Ascending aorta (tissue), 2 donors: ENCODE data around the gene SFTA2. TPM values are rescaled to one million over a fixed set of nuclear protein-coding genes. Genes with fewer than 3 reads are reported as not detected.
A peak's percentile ranks its signal among the peaks of the same experiment; 100 is the strongest.

Experiments
- DNase-seq, 2 donors: peaks; one replicate each; pipeline ENCODE4 v3.0.0-alpha.2; 2019; ENCODE audit warnings: low spot score in 2 of 2
- H3K27ac ChIP-seq, 2 donors: fragments of 200-600 bp; sonication (generic); one replicate each; pipeline ENCODE4 v1.5.1; 2016 to 2017; ENCODE audit warnings: mild to moderate bottlenecking in 1 of 2
- H3K27me3 ChIP-seq: fragments of 200-600 bp; sonication (generic); one replicate; pipeline ENCODE4 v1.5.1; 2017
- H3K36me3 ChIP-seq, 2 donors: fragments of 200-600 bp; sonication (generic); one replicate each; pipeline ENCODE4 v1.5.1; 2016
- H3K4me1 ChIP-seq, 2 donors: fragments of 200-600 bp; sonication (generic); one replicate each; pipeline ENCODE4 v1.5.1; 2016 to 2017; ENCODE audit warnings: mild to moderate bottlenecking in 1 of 2
- H3K4me3 ChIP-seq, 2 donors: fragments of 200-600 bp; sonication (generic); one replicate each; pipeline ENCODE4 v1.5.1; 2016 to 2017; ENCODE audit warnings: mild to moderate bottlenecking in 1 of 2
- H3K9me3 ChIP-seq, 2 donors: fragments of 200-600 bp; sonication (generic); one replicate each; pipeline ENCODE4 v1.5.1; 2016
- CTCF ChIP-seq, 3 experiments: fragments of 200-600 bp in 2 of 3; fragments of 450-650 bp in 1 of 3; sonication (generic) in 2 of 3; IDR thresholded peaks; one replicate each; pipeline ENCODE4 v1.5.1; 2016 to 2019; ENCODE audit warnings: antibody characterized with exemption in 3 of 3, mild to moderate bottlenecking in 1 of 3, moderate library complexity in 1 of 3
- intact Hi-C: fragments of 100-400 bp; cut with DNase I; formaldehyde crosslinking; loops from one replicate; pipeline ENCODE4 v1.15.1; 2023
- total RNA-seq: library from RNA; depleted of rRNA; stranded (reverse); fragments of >200 nt; gene quantifications from one replicate; pipeline ENCODE4 v1.1.0, GENCODE V29; 2016

Gene SFTA2
- total RNA-seq, 1 donor from 2014 or later, result not detected

- Histone ChIP-seq H3K4me3 (peak overlapping the region; percentile 78 to 87), H3K36me3 (peaks cover 0 to 6% of the 10 kb centered on the region in 2 donors), H3K27ac (peak overlapping the region; percentile 83 to 90), H3K27me3 (no peaks in the 10 kb centered on the region), H3K9me3 (no peaks in the 10 kb centered on the region), H3K4me1 (peaks cover 0 to 23% of the 10 kb centered on the region in 2 donors)
- TF ChIP-seq CTCF (IDR thresholded peaks at IDR 0.05), result no peak
- intact Hi-C loops, result loop anchor here (1.0 to 2.0 kb wide), 2 partner anchors 24 to 30 kb away; partner anchors contain the start of genes GTF2H4 and VARS2
- DNase-seq, result peak in 1 of 2 donors; percentile 71
These were observed 47.2 kb downstream of the SFTA2 start for GRCh38 chr6:30884521-30885480.

- H3K9me3 ChIP-seq, result no peaks in the 10 kb centered on the region
- TF ChIP-seq CTCF (IDR thresholded peaks at IDR 0.05), result no peak
- peak within 1 kb of the TSS; percentile 78 to 87 for H3K4me3 ChIP-seq
- H3K36me3 ChIP-seq, result peaks cover 0 to 1% of the 10 kb centered on the region in 2 donors
- peak in 1 of 2 donors; percentile 81 for DNase-seq
- intact Hi-C loops, result loop anchor here (1.0 to 2.0 kb wide), 2 partner anchors 24 to 31 kb away; partner anchors contain the start of genes GTF2H4 and VARS2
- H3K27me3 ChIP-seq, result no peaks in the 10 kb centered on the region
- H3K4me1 ChIP-seq, result peaks cover 0 to 23% of the 10 kb centered on the region in 2 donors
- peak within 1 kb of the TSS; percentile 83 to 90 for H3K27ac ChIP-seq
These were observed 48.1 kb downstream of the SFTA2 start, which contains the start of gene DDR1 for GRCh38 chr6:30883685-30884520. TSS of gene DDR1 (plus strand) at chr6:30884519. CDS start at chr6:30888730, 4,211 bp downstream.

- Histone ChIP-seq H3K36me3 (no peaks in the 10 kb centered on the region), H3K27me3 (no peaks in the 10 kb centered on the region), H3K9me3 (no peaks in the 10 kb centered on the region), H3K27ac (peak overlapping the region; percentile 83 to 90), H3K4me1 (peaks cover 0 to 24% of the 10 kb centered on the region in 2 donors), H3K4me3 (peak overlapping the region in 1 of 2 donors; percentile 78)
- no peak for TF ChIP-seq CTCF (IDR thresholded peaks at IDR 0.05)
- DNase-seq, result peak in 1 of 2 donors; percentile 64
- intact Hi-C loops, result no loop called here
These were observed 48.9 kb downstream of the SFTA2 start for GRCh38 chr6:30882759-30883684.

GRCh38 chr6:30882204-30882758 is 49.7 kb downstream of the SFTA2 start:
- peak overlapping the region; percentile 83 to 90 for H3K27ac ChIP-seq
- peak in 1 of 2 donors; percentile 54 for DNase-seq
- H3K36me3 ChIP-seq, result no peaks in the 10 kb centered on the region
- intact Hi-C loops, result no loop called here
- H3K9me3 ChIP-seq, result no peaks in the 10 kb centered on the region
- TF ChIP-seq CTCF (IDR thresholded peaks at IDR 0.05), result no peak
- no peak overlapping the region for H3K4me3 ChIP-seq
- no peaks in the 10 kb centered on the region for H3K27me3 ChIP-seq
- H3K4me1 ChIP-seq, result peaks cover 0 to 28% of the 10 kb centered on the region in 2 donors
